ENCODE measurements around the gene DMD.
"Not testable (repeated sequence)": the region's sequence is repeated elsewhere in the genome, so short reads cannot be mapped to it uniquely, and the experiment has no call there.

Gene DMD

DNA sequence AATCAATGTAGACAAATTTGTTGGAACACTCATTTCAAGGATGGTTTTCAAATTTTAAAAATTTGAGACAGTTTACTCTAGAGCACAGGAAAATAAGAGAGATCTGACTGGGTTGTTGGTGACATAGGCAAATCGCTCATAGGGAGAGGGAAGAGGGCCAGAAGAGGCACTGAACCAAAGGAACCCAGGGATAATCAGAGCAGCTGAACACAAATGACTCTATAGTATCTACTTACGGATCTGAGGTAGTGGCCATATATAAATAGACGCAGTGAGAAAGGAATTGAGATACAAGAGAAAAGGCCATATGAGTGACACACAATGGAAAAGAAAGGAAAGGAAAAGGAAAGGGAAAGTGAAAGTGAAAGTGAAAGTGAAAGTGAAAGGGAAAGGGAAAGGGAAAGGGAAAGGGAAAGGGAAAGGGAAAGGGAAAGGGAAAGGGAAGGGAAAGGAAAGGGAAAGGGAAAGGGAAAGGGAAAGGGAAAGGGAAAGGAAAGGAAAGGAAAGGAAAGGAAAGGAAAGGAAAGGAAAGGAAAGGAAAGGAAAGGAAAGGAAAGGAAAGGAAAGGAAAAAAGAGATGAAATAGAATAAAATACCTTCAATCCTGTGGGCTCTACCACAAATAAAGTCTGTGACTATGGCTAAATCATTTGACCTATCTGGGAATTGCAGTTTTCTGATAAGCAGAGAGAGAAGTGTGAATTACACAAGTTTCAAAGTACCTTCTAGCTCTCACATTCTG lies 759.2 kb downstream of the DMD start:
- DNase-seq: no peak

DNA sequence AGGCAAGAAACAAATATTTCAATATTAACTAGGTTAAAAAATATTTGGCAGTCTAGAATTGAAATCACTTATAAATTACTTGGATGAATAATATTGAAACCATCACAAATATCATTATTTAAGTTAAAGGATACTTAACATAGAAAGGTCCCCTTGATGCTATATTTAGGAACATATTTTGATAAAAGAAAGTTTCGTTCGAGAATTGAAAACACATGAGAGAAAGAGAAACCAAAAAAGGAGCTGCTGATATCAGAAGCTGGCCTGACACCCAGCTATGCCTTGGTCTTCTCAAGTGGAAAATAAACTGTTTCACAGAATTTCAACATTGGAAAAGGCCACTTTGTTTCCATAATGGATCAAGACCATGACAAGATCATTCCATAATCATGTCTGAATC lies 762.4 kb downstream of the DMD start:
- no peak for DNase-seq

DNA sequence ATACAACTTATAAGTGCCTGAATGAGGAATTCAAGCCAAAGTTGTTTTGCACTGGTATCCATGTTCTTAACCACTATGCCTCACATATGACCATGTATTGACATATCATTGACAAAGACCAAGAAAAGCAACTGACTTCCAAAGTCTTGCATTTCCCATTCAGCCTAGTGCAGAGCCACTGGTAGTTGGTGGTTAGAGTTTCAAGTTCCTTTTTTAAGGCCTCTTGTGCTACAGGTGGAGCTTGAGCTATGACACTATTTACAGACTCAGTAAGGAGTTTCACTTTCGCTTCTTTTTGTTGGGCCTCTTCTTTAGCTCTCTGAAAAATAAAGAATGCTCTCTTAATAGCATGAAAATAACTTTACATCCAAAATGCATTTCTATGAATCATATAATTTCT lies 763.0 kb downstream of the DMD start:
- no peak for DNase-seq

DNA sequence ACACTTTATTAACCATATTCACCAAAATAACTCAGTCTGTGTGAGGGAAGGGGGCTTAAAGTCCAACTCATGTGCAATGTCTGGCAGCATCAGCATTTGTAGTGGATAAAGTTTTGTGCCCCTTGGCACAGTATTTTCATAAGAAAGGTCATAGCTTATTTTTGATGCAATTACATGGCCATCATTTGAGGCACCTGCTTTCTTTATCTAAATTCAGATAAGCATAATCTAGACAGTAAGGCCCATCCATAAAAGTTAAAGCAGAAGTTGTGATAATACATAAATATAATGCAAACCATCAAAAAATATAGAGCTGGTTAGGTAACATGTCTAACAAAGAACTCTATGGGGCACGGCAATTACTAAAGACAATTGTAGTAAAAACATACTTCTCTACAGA lies 763.7 kb downstream of the DMD start:
- no peak for DNase-seq

DNA sequence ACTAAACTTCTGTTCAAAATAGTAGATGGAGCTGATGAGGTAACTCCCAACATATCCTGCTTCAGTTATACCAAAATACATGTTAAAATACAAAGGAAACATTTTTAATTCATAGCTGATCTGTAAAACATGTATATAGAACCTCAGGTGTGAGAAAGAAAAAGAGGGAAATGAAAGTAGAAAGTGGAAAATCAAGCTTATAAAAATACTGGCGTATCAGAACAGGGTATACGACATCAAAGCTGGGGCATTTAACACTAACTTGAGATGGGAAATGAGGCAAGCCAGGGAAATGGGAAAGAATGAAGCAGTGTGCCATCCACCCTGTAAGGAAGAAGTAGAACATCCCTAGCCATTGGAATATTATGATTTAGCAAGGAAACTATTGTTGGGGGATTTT lies 767.5 kb downstream of the DMD start:
- no peak for DNase-seq

DNA sequence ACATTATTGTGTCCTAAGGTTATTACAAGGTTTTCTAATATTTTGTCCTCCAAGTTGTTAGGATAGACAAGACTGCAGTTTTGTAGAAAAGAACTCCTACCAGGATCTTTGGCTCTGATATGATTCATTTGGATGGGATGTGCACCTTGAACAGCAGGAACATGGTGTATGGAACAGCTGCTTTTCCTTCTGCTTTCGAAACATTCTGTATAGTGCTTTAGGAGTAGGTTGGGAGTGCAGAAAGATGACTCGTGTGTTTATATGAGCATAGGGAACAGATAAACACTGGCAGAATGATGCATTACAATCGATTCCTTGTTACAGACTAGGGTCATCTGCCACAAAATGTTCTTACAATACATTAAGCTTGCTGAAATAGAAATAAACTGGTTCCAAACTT lies 790.1 kb downstream of the DMD start:
- no peak for DNase-seq

DNA sequence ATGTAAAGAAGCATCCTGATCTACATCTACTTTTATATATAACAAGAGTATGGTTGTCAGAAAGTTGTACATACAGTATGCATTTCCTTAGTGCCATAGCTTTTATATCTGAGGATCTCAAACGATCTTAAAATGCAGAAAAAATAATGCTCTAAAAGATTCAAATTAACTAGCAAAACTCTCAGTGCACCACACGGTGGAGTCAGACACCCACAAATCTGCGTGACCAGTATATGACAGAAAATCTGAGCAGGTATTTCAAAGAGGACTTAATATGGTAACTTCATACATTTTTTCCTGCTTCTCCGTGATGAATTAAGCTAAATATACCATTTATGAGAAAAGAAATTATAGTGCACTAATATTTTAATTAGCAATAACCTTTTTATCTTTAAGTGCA lies 803.0 kb downstream of the DMD start:
- DNase-seq: no peak

DNA sequence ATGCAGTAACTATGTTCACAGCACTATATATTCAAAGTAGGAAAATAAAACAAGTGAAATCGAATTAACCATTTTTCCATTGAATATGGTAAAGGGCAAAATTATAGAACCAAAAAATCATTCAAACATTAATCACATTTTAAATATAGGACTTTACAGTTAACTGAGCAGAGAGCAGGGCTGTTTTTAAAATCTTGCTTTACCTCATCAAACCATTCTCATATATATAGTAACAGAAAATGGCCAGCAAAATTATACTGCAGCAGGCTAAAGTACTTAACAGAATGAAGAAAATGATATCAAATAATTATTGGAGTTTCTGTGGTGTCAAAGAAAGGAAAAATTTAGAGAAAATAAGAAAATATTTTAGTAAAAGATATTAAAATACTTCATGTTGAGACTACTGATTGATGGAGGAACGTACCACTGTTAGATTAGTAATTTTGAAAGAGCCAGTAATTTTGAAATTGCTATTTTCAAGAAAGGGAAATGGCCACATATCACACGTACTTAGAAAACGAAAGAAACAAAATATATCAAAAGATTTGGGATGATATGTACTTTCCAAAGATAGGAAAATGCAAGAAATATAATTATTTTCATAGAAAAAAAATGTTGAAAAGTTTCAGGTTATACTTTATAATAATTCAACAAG lies 813.7 kb downstream of the DMD start:
- no peak for DNase-seq

DNA sequence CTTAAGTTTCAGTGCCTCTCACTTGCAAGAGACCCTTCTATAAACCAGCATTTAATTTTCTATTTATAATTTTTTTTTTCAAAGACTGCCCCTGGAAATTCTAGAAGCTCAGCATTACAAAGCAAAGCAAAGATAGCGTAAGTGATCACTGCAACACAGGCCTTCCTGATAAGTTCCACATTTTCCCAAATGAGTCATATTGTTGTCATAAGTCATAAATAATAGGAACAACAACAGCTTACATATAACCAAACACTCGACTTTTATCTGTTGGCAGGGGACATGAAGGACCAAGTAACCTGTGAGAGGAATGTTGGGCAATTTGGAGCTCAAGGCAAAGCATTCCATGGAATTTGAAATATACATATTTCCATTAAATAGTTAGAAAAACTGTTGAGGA lies 815.5 kb downstream of the DMD start:
- no peak for DNase-seq

DNA sequence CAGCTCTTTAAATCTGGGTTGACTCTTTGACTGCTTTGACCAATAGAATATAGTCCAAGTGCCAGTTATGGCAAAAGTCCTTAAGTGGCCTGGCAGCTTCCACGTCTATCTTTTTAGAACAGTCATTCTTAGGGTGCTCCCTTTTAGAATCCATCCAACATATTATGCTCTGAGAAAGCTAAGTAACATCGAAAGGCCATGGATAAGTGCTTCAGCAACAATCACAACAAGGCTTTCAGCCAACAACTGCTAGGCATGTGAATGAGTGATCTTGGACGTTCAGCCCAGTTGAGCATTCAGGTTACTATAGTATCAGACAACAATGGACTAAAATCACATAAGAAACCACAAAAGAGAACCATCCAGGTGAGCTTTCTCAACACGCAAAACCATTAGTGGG lies 818.7 kb downstream of the DMD start:
- no peak for DNase-seq

DNA sequence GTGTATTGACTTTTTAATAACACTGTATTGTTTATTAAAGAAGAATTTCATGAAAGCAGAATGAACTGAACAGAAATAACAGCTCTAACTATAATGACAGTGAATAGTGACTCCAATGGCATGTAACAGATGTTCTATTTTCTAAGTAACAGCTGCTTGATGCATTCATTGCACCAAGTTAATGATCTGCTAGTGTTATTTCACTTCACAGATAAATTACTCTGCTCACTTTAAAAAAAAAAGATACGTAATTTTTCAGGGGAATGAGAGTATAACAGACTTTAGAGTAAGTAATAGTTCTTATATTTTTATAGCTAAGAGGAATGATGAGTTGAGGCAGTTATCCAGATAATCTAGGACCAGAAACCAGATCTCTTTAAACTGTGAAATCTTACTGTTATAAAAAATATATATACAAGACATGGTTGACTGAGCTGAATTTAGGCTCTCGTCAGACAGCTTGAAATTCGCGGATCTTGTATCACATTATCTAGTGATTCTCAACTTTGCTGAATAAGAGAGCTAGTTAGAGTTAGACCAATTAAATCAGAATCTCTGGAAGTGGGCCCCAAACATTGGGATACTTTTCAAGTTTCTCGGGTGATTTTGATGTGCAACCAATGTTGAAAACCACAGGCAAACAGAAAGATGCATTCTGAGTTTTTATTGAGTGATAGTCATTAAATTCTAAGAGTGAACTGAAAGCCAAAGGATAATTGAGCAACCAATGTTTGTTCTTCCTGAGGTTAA lies 840.7 kb downstream of the DMD start:
- no peak for DNase-seq

DNA sequence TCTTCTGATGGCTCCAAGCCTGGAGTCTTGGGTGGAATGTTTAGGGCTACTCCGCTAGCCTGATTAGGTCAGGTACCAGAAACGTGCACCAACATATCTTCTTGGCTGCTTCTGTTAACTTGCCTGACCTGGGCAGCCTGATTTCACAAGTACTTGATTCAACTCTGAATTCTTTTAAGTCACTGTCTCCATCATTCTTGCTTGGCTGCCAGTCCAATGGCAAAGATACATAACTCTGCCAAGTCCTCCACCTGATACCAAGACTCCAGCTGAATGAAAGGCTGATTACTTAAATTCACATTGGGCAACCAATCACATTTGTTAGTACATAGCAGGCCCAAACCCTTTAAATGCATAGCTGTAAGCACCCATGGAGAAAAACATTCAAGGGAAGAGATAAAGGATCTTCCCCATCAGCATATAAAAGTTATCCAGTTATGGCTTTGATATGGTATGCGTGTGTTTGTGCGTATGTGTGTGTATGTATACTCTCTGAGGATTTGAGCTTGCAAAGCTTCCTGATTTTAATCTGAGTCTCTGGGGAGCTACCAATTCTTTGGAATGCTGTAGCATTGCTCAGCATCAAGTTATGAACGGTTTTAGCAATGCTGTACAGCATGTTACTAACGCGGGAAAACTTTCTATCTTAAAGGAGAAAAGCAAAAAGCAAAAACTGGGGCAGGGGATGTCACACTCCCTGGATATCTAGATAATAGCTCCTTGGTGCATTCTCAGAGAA lies 917.2 kb downstream of the DMD start:
- DNase-seq: no peak

DNA sequence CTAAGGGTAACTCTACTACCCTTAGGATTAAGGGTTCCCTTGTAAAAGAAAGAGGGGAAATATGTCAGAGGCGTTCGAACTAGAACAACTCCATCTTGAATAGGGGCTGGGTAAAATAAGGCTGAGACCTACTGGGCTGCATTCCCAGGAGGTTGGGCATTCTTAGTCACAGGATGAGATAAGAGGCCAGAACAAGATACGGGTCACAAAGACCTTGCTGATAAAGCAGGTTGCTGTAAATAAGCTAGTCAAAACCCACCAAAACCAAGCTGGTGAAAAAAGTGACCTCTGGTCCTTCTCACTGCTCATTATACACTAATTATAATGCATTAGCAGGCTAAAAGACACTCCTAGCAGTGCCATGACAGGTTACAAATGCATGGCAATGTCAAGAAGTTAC lies 922.0 kb downstream of the DMD start:
- DNase-seq: no peak

DNA sequence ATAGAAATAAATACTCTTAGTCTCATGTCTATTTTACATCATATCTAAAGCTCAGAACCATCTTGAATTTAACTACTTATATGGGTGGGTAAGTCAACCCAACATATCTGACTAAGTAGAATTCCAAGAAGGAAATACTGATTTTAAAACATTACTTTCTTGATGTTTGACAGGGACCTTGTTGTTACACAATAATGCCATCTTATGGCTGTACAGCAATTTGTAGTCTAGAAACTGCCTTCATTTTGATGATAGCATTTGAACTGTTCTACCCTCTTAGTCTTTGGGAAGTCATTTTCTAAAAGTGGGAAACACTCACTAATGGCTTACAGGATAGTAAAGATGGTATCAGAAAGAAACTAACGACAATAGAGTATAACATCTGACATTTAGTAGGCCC lies 929.5 kb downstream of the DMD start:
- DNase-seq: no peak

DNA sequence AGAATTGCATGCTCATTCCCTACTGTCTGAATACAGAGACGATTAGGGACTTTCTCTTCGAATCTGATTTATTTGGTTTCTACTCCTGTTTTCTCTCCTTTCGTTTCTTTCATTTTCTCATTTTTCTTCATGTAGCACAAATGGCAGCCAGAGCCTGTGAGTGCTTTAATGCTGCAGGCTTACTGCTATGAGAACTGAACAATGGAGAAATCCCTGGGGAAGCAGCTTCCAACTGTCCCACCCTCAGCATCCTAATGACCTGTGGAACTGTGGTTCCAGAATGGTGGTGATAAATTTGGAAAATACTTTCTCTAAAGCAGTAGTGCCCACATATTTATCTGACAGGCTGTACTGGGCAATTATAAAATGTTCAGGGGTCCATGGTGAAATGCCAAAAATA lies 930.4 kb downstream of the DMD start:
- no peak for DNase-seq

DNA sequence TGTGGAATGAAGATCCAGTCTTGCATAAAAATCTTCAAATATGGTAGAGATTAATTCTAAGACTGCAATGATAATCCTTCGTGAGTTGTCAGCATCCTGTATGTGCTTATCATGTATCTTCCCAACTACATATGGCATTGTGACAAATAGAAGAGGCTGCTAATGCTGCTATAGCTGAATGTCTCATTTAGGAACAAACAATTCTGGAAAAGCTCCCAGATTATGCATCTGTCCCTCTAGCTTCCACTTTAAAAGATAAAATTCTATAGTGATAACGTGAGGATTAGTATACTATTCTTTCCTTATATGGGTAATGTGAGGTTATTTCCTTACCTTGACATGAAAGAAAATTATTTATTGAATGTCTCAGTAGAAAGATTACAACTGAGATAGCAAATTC lies 930.9 kb downstream of the DMD start:
- DNase-seq: no peak

DNA sequence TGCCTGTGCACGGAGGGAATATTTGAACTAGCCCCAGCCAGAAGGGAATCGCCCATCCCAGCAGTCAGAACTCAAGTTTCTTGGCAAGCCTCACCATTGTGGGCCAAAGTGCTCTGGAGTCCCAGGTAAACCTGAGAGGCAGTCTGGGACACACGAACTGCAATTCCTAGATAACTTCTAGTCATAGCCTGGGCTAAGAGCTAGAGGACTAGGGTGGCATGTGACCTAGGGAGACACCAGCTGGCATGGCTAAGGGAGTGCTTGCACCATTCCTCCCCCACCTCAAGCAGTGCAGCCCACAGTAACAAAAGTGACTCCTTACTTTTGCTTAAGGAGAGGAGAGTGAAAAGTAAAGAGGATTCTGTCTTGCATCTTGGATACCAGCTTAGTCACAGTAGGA lies 935.2 kb downstream of the DMD start:
- no peak for DNase-seq

DNA sequence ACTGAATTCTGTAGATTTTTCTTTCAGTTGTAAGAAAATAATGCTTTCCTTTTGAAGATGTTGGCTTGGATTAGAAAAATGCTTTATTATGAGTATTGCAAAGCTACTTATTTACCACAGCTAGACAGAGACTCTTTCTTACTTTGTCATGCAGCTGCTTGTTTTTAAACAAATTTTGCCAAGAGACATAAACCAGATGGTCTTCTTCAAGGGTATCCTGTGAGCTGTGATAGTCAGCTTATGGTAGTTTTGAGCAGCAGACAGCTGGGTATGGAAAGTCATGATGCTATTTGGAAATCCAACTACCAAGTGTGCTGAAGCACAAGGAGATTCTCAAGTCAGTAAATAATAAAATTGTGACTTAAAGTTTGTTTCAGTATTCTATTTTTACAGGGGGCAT lies 941.5 kb downstream of the DMD start:
- no peak for DNase-seq

DNA sequence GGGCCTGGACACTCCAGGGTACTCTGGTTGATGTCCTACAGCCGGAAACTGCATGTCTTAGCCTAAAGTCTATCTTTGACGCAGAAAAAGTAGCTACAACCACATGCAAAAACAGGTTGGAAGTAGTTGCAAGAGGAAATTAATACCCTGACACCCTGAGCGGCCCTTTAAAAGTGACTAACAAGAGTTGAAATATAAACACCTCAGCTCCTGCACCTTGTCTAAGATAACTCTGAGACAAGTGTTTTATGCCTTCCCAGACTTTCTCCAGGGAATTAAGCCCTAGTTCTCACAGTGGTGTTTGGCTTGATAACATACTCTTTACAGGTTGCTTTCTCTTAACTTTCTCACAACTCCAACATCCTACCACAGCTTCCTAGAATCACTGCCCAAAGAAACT lies 943.1 kb downstream of the DMD start:
- DNase-seq: no peak

DNA sequence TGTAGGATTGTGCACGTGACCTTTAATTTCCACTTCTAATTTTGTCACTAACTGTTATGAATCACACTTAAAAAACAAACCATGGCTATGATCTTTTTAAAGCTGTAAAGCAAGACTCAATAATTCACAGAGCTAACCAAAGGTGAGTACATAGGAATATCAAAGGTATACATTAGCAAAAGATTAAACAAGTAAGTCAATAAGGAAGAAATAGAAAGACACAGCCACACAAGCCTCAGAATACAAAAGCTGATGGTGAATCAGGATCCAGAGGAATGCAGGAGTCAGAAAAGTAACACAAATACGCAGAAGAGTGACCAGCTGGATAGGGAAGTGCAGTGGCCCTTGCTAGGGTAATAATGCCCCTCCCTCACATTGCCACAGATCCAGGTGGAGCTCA lies 943.6 kb downstream of the DMD start:
- no peak for DNase-seq

DNA sequence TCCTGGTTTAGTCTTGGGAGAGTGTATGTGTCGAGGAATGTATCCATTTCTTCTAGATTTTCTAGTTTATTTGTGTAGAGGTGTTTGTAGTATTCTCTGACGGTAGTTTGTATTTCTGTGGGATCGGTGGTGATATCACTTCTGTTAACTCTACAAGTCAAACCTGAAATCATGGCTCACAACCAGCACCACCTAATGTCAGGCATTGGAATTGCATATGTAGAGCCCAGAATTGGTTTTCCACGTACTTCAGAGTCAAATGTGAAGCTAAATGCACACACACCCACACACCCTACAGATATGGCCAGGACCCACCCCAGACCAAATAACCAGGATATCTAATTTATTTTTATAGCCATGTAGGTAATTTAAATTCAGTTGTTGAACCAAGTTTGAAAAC lies 964.7 kb downstream of the DMD start:
- DNase-seq: not testable (repeated sequence)

DNA sequence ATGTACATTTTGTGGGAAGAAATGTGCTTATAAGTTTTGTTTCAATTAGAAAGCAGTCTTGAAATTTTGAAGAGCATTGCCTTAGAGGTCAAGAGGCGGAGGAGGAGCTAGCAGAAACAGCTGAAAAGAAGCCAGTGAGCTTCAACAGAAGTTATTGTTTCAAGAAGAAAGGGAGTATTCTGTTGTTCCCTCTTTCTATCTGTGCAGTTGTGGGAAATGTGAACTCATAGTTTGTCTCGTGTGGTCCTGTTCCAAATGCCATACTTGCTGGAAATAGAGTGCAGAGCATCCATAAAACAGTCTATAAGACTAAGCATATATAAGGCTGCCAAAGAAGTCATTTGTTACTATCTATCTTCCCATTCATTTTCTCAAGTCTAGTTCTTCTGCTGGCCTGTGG lies 1015.7 kb downstream of the DMD start:
- no peak for DNase-seq

DNA sequence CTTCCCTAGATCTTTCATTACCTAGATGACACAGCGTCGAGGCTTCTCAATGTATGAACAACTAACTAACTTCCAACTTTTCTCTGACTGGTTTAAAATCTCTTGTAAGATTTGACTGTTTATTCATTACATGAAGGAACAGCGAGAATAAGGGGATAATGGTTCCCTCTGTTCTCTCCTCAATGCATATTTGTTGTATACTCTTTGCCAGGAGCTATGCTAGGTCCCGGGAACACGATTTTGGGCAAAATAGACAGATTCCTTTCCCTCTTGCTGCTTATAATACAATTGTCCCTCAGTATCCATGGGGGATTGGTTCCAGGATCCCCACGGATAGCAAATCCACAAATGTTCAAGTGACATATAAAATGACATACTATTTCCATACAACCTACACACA lies 1020.0 kb downstream of the DMD start:
- DNase-seq: no peak

DNA sequence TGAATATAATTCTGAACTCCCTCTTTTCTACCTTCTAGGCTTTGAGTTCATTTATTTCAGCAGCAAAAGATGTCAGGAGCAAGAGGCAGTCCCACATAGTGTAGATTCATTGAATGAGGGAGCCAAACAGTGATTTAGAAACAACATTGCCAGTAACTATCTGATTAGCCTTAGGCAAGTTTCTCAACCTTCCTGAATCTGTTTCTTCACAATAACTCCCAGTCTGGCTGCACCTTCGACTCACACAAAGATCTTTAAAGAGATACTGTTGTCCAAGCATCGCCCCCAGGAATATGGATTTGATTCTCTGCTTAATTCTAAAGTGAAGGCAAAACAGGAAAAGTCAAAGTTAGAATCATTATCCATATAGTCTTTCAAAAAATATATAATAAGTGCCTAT lies 1026.2 kb downstream of the DMD start:
- no peak for DNase-seq
